HG02623 (cell line): ENCODE results near the gene GNAZ.

Experiments
- ATAC-seq: cut with Tn5 transposase; IDR thresholded peaks from one replicate; pipeline ENCODE4 v1.9.1; 2021; ENCODE audit warnings: moderate library complexity; ENCODE audit not compliant: unreplicated experiment

The GNAZ gene

GRCh38 chr22:23075525-23076216 is 5.4 kb downstream of the GNAZ start:
- no peak for ATAC-seq

GRCh38 chr22:23076896-23077572 is 6.7 kb downstream of the GNAZ start:
- no peak for ATAC-seq

- ATAC-seq: no peak
Measured at GRCh38 chr22:23077627-23078461, 7.5 kb downstream of the GNAZ start.

- ATAC-seq: no peak
Measured at GRCh38 chr22:23078462-23078787, 8.1 kb downstream of the GNAZ start.

GRCh38 chr22:23079240-23079768 is 9.0 kb downstream of the GNAZ start:
- ATAC-seq: no peak

- ATAC-seq: no peak
Measured at GRCh38 chr22:23079814-23080521, 9.6 kb downstream of the GNAZ start.

GRCh38 chr22:23080613-23081290 is 10.4 kb downstream of the GNAZ start:
- no peak for ATAC-seq

- ATAC-seq: no peak
Measured at GRCh38 chr22:23082534-23083314, 12.4 kb downstream of the GNAZ start.

GRCh38 chr22:23083315-23084021 is 13.1 kb downstream of the GNAZ start:
- ATAC-seq: no peak

GRCh38 chr22:23084453-23085350 is 14.4 kb downstream of the GNAZ start:
- no peak for ATAC-seq

- ATAC-seq: no peak
Measured at GRCh38 chr22:23085351-23085671, 15.0 kb downstream of the GNAZ start.

- ATAC-seq: no peak
Measured at GRCh38 chr22:23085785-23086184, 15.5 kb downstream of the GNAZ start.

GRCh38 chr22:23086263-23086662 is 15.9 kb downstream of the GNAZ start:
- no peak for ATAC-seq

GRCh38 chr22:23086787-23087186 is 16.5 kb downstream of the GNAZ start:
- ATAC-seq: no peak

GRCh38 chr22:23088199-23088604 is 17.9 kb downstream of the GNAZ start:
- no peak for ATAC-seq

GRCh38 chr22:23089010-23089409 is 18.7 kb downstream of the GNAZ start:
- ATAC-seq: no peak

GRCh38 chr22:23089633-23090456 is 19.5 kb downstream of the GNAZ start:
- no peak for ATAC-seq
